Activated T-helper 1 cell treated with Interleukin-2 at 50 U/mL for 16 hours (primary cell): ENCODE measurements around the gene KCNK18.
"Not testable (repeated sequence)": the region's sequence is repeated elsewhere in the genome, so short reads cannot be mapped to it uniquely, and the experiment has no call there.

Source experiments
- DNase-seq: peaks from one replicate; pipeline ENCODE4 v3.0.0-alpha.2; 2020; ENCODE audit warnings: low read depth

Gene KCNK18

GRCh38 chr10:117170244-117170643 lies 27.0 kb upstream of the KCNK18 start:
- DNase-seq = no peak

GRCh38 chr10:117174439-117175214 lies 22.7 kb upstream of the KCNK18 start:
- DNase-seq = peak; percentile 63

- peak; percentile 12 for DNase-seq
Observed at GRCh38 chr10:117175215-117175900, 21.9 kb upstream of the KCNK18 start.

- peak; percentile 43 for DNase-seq
Observed at GRCh38 chr10:117175901-117176534, 21.3 kb upstream of the KCNK18 start.

GRCh38 chr10:117178190-117178589 lies 19.1 kb upstream of the KCNK18 start:
- DNase-seq = no peak

GRCh38 chr10:117184296-117184695 lies 13.0 kb upstream of the KCNK18 start:
- no peak for DNase-seq

GRCh38 chr10:117184821-117185220 lies 12.5 kb upstream of the KCNK18 start:
- DNase-seq = no peak

- DNase-seq = not testable (repeated sequence)
Observed at GRCh38 chr10:117185817-117186216, 11.5 kb upstream of the KCNK18 start.

GRCh38 chr10:117186832-117187615 lies 10.3 kb upstream of the KCNK18 start:
- DNase-seq = no peak

GRCh38 chr10:117188371-117188770 lies 8.9 kb upstream of the KCNK18 start:
- no peak for DNase-seq

- no peak for DNase-seq
Observed at GRCh38 chr10:117189557-117189956, 7.7 kb upstream of the KCNK18 start.

- no peak for DNase-seq
Observed at GRCh38 chr10:117198088-117198487, 799 bp downstream of the KCNK18 start.

GRCh38 chr10:117201826-117202225 lies 4.5 kb downstream of the KCNK18 start:
- DNase-seq = no peak

GRCh38 chr10:117204316-117204715 lies 7.0 kb downstream of the KCNK18 start:
- no peak for DNase-seq

GRCh38 chr10:117212176-117212575 lies 14.9 kb downstream of the KCNK18 start:
- no peak for DNase-seq

GRCh38 chr10:117214401-117214800 lies 17.1 kb downstream of the KCNK18 start:
- DNase-seq = no peak

- DNase-seq = no peak
Observed at GRCh38 chr10:117215079-117215478, 17.8 kb downstream of the KCNK18 start.

GRCh38 chr10:117216028-117216427 lies 18.7 kb downstream of the KCNK18 start:
- no peak for DNase-seq

GRCh38 chr10:117216611-117217195 lies 19.4 kb downstream of the KCNK18 start:
- peak; percentile 46 for DNase-seq

- no peak for DNase-seq
Observed at GRCh38 chr10:117217196-117217761, 20.0 kb downstream of the KCNK18 start.

- no peak for DNase-seq
Observed at GRCh38 chr10:117218654-117219053, 21.4 kb downstream of the KCNK18 start.
